ENCODE data around the gene METRN.
A peak's percentile ranks its signal among the peaks of the same experiment; 100 is the strongest.

The METRN gene

GRCh38 chr16:730666-731509, 16.0 kb downstream of the METRN start:
- peak; percentile 9 for DNase-seq (ENCODE audit: low read depth)
- H3K4me3 ChIP-seq (ENCODE audit: low read depth, low read length): no peak overlapping the region
- no peak for TF ChIP-seq CTCF (IDR thresholded peaks at IDR 0.05; ENCODE audit: insufficient read depth, low read depth, low read length, missing control alignments)

GRCh38 chr16:732332-732731, 17.4 kb downstream of the METRN start:
- no peak for TF ChIP-seq CTCF (IDR thresholded peaks at IDR 0.05; ENCODE audit: insufficient read depth, low read depth, low read length, missing control alignments)
- H3K4me3 ChIP-seq (ENCODE audit: low read depth, low read length): no peak overlapping the region
- DNase-seq (ENCODE audit: low read depth): no peak

- H3K4me3 ChIP-seq (ENCODE audit: low read depth, low read length): no peak overlapping the region
- DNase-seq (ENCODE audit: low read depth): no peak
- no peak for TF ChIP-seq CTCF (IDR thresholded peaks at IDR 0.05; ENCODE audit: insufficient read depth, low read depth, low read length, missing control alignments)
These were observed 18.0 kb downstream of the METRN start for GRCh38 chr16:732936-733335.

- peak; percentile 18 for DNase-seq (ENCODE audit: low read depth)
- no peak overlapping the region for H3K4me3 ChIP-seq (ENCODE audit: low read depth, low read length)
- TF ChIP-seq CTCF (IDR thresholded peaks at IDR 0.05; ENCODE audit: insufficient read depth, low read depth, low read length, missing control alignments): peak; percentile 38
These were observed 18.7 kb downstream of the METRN start for GRCh38 chr16:733382-734207.

GRCh38 chr16:734208-734980, 19.5 kb downstream of the METRN start:
- no peak for DNase-seq (ENCODE audit: low read depth)
- no peak overlapping the region for H3K4me3 ChIP-seq (ENCODE audit: low read depth, low read length)
- no peak for TF ChIP-seq CTCF (IDR thresholded peaks at IDR 0.05; ENCODE audit: insufficient read depth, low read depth, low read length, missing control alignments)

- no peak for DNase-seq (ENCODE audit: low read depth)
- no peak overlapping the region for H3K4me3 ChIP-seq (ENCODE audit: low read depth, low read length)
- no peak for TF ChIP-seq CTCF (IDR thresholded peaks at IDR 0.05; ENCODE audit: insufficient read depth, low read depth, low read length, missing control alignments)
These were observed 20.3 kb downstream of the METRN start for GRCh38 chr16:734981-735881.

Data from GM12865 (cell line).